Measurements from ENCODE around the gene SERGEF. TPM values are rescaled to one million over a fixed set of nuclear protein-coding genes. Genes with fewer than 3 reads are reported as not detected.

Gene SERGEF
- total and polyA plus RNA-seq, 4 donors: 12.0 to 17.9 (median 13.4) TPM

DNA sequence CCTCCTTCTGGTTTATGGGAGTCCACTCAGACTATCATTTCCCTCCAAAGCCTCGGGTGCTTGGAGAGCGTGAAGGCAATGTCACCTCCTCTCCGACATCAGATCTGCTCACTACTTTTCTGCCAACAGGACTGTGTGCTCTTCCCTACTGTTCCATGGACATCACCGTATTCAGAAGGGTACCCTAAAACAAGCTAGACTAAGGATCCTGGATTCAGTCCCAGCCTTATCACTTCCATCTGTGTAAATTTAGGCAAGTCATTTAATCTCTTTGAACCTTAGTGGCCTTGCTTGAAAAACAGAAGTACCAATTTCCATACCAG is 200.0 kb downstream of the SERGEF start:
- Histone ChIP-seq H3K4me1 (ENCODE audit: control insufficient read depth in 4 of 4, insufficient read depth in 4 of 4, low read length in 3 of 4) (no peaks in the 10 kb centered on the region), H3K9ac (ENCODE audit: low read depth in 1 of 2, low read length in 2 of 2) (no peak overlapping the region), H3K4me3 (ENCODE audit: low read depth in 1 of 3, low read length in 3 of 3) (no peak overlapping the region), H3K27ac (ENCODE audit: low read depth in 1 of 2, low read length in 2 of 2) (no peak overlapping the region), H3K36me3 (ENCODE audit: control insufficient read depth in 4 of 4, insufficient read depth in 3 of 4, low read depth in 1 of 4, low read length in 3 of 4) (no peaks in the 10 kb centered on the region), H3K9me3 (ENCODE audit: control insufficient read depth in 4 of 4, low read length in 3 of 4) (no peaks in the 10 kb centered on the region), H3K27me3 (ENCODE audit: control insufficient read depth in 4 of 4, insufficient read depth in 4 of 4, low read length in 3 of 4) (no peaks in the 10 kb centered on the region)
- TF ChIP-seq HNF4G (IDR thresholded peaks at IDR 0.05) (no peak), HNF4A (conservative IDR thresholded peaks at IDR 0.05) (no peak), YY1 (IDR thresholded peaks at IDR 0.05) (no peak), GABPA (IDR thresholded peaks at IDR 0.05 in 1 of 2, conservative IDR thresholded peaks at IDR 0.05 in 1 of 2) (no peak), FOXA2 (IDR thresholded peaks at IDR 0.05) (no peak), SP1 (IDR thresholded peaks at IDR 0.05) (no peak), TAF1 (conservative IDR thresholded peaks at IDR 0.05) (no peak), RXRA (IDR thresholded peaks at IDR 0.05) (no peak), FOXA1 (IDR thresholded peaks at IDR 0.05) (no peak), RAD21 (IDR thresholded peaks at IDR 0.05) (no peak), NR2F2 (IDR thresholded peaks at IDR 0.05) (no peak)
- TF ChIP-seq, protein P1, sequence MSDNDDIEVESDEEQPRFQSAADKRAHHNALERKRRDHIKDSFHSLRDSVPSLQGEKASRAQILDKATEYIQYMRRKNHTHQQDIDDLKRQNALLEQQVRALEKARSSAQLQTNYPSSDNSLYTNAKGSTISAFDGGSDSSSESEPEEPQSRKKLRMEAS (IDR thresholded peaks at IDR 0.05): no peak
- TF ChIP-seq, protein P2, sequence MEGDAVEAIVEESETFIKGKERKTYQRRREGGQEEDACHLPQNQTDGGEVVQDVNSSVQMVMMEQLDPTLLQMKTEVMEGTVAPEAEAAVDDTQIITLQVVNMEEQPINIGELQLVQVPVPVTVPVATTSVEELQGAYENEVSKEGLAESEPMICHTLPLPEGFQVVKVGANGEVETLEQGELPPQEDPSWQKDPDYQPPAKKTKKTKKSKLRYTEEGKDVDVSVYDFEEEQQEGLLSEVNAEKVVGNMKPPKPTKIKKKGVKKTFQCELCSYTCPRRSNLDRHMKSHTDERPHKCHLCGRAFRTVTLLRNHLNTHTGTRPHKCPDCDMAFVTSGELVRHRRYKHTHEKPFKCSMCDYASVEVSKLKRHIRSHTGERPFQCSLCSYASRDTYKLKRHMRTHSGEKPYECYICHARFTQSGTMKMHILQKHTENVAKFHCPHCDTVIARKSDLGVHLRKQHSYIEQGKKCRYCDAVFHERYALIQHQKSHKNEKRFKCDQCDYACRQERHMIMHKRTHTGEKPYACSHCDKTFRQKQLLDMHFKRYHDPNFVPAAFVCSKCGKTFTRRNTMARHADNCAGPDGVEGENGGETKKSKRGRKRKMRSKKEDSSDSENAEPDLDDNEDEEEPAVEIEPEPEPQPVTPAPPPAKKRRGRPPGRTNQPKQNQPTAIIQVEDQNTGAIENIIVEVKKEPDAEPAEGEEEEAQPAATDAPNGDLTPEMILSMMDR (IDR thresholded peaks at IDR 0.05; ENCODE audit: low read depth, low read length, missing input control): no peak
- TF ChIP-seq, protein P3, sequence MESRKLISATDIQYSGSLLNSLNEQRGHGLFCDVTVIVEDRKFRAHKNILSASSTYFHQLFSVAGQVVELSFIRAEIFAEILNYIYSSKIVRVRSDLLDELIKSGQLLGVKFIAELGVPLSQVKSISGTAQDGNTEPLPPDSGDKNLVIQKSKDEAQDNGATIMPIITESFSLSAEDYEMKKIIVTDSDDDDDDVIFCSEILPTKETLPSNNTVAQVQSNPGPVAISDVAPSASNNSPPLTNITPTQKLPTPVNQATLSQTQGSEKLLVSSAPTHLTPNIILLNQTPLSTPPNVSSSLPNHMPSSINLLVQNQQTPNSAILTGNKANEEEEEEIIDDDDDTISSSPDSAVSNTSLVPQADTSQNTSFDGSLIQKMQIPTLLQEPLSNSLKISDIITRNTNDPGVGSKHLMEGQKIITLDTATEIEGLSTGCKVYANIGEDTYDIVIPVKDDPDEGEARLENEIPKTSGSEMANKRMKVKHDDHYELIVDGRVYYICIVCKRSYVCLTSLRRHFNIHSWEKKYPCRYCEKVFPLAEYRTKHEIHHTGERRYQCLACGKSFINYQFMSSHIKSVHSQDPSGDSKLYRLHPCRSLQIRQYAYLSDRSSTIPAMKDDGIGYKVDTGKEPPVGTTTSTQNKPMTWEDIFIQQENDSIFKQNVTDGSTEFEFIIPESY (IDR thresholded peaks at IDR 0.05): no peak
- WGBS: 89% methylated on average over 4 of the region's 4 CpGs
- no peak for DNase-seq (ENCODE audit: low spot score)

DNA sequence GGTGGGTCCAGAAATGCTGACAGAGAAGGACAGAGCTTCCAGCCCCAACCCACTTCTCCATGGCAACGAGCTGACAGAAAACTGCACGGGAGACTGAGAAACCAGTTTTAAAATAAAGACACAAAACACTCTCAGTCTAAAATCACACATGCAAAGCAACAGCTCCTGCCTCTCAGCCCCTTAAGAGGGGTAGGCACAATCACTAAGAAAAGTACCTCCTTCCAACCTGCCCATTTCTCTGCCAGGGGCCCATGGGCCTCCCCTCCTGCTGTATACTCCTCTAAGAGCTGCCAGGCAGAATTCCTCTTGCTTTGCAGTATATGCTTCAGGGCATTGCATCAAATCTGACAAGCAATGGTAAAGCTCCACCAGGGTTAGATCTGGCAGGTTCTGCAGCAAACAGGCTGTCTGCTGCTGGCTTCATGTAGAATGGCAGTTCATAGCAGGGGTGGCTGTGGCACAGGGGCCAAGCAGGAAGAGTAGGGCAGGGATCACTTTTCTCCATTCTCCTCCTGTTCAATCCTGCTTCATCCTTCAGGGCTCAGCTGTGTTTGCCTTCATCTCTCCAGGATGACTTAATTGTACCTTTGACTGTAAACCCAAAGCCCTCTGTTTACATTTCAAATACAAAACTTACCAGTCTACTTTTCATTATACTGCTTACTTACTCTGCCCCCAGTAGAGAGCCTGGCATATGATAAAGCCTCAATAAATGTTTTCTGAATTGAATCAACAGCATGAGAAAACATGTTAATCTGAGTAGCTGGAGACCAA is 200.6 kb downstream of the SERGEF start:
- H3K4me1 ChIP-seq (ENCODE audit: control insufficient read depth in 4 of 4, insufficient read depth in 4 of 4, low read length in 3 of 4): no peaks in the 10 kb centered on the region
- no peaks in the 10 kb centered on the region for H3K27me3 ChIP-seq (ENCODE audit: control insufficient read depth in 4 of 4, insufficient read depth in 4 of 4, low read length in 3 of 4)
- WGBS: 96% methylated on average over 2 of the region's 2 CpGs
- DNase-seq (ENCODE audit: low spot score): no peak
- TF ChIP-seq NR2F2 (IDR thresholded peaks at IDR 0.05) (no peak), SP1 (IDR thresholded peaks at IDR 0.05) (no peak), HNF4A (conservative IDR thresholded peaks at IDR 0.05) (no peak), RXRA (IDR thresholded peaks at IDR 0.05) (no peak), GABPA (IDR thresholded peaks at IDR 0.05 in 1 of 2, conservative IDR thresholded peaks at IDR 0.05 in 1 of 2) (no peak), FOXA1 (IDR thresholded peaks at IDR 0.05) (no peak), JUND (IDR thresholded peaks at IDR 0.05) (no peak)
- TF ChIP-seq, protein P4, sequence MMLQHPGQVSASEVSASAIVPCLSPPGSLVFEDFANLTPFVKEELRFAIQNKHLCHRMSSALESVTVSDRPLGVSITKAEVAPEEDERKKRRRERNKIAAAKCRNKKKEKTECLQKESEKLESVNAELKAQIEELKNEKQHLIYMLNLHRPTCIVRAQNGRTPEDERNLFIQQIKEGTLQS (IDR thresholded peaks at IDR 0.05): no peak
- TF ChIP-seq, protein P2 (IDR thresholded peaks at IDR 0.05; ENCODE audit: low read depth, low read length, missing input control): no peak
- H3K9me3 ChIP-seq (ENCODE audit: control insufficient read depth in 4 of 4, low read length in 3 of 4): no peaks in the 10 kb centered on the region
- no peak overlapping the region for H3K27ac ChIP-seq (ENCODE audit: low read depth in 1 of 2, low read length in 2 of 2)
- no peaks in the 10 kb centered on the region for H3K36me3 ChIP-seq (ENCODE audit: control insufficient read depth in 4 of 4, insufficient read depth in 3 of 4, low read depth in 1 of 4, low read length in 3 of 4)
- H3K9ac ChIP-seq (ENCODE audit: low read depth in 1 of 2, low read length in 2 of 2): no peak overlapping the region
- no peak overlapping the region for H3K4me3 ChIP-seq (ENCODE audit: low read depth in 1 of 3, low read length in 3 of 3)
